Eye (tissue), 1 donor: ENCODE measurements around the gene EN1.

ENCODE experiments used
- DNase-seq: peaks from one replicate; pipeline ENCODE4 v3.0.0-alpha.2; 2015

Gene EN1

GRCh38 chr2:118842661-118843482 is 4.6 kb downstream of the EN1 start:
- DNase-seq: peak; percentile 88

GRCh38 chr2:118841828-118842461 is 5.5 kb downstream of the EN1 start:
- peak; percentile 86 for DNase-seq

GRCh38 chr2:118841450-118841827 is 6.0 kb downstream of the EN1 start:
- DNase-seq: no peak

- DNase-seq: no peak
Measured at GRCh38 chr2:118838741-118839455, 8.6 kb downstream of the EN1 start.

GRCh38 chr2:118837621-118838020 is 9.8 kb downstream of the EN1 start:
- DNase-seq: no peak

- DNase-seq: no peak
Measured at GRCh38 chr2:118837067-118837466, 10.4 kb downstream of the EN1 start.

- peak; percentile 40 for DNase-seq
Measured at GRCh38 chr2:118836411-118836930, 11.0 kb downstream of the EN1 start.

- DNase-seq: peak; percentile 49
Measured at GRCh38 chr2:118835746-118836410, 11.6 kb downstream of the EN1 start.

- peak; percentile 45 for DNase-seq
Measured at GRCh38 chr2:118834901-118835745, 12.3 kb downstream of the EN1 start.

GRCh38 chr2:118834440-118834810 is 13.0 kb downstream of the EN1 start:
- DNase-seq: peak; percentile 27

GRCh38 chr2:118833716-118834439 is 13.6 kb downstream of the EN1 start:
- DNase-seq: peak; percentile 23

GRCh38 chr2:118832791-118833715 is 14.4 kb downstream of the EN1 start:
- DNase-seq: peak; percentile 45

GRCh38 chr2:118832071-118832790 is 15.2 kb downstream of the EN1 start:
- DNase-seq: no peak

- no peak for DNase-seq
Measured at GRCh38 chr2:118830881-118831280, 16.6 kb downstream of the EN1 start.

- DNase-seq: no peak
Measured at GRCh38 chr2:118830118-118830517, 17.3 kb downstream of the EN1 start.

GRCh38 chr2:118826093-118826492 is 21.4 kb downstream of the EN1 start:
- no peak for DNase-seq

- no peak for DNase-seq
Measured at GRCh38 chr2:118823633-118824032, 23.8 kb downstream of the EN1 start.

GRCh38 chr2:118822572-118822971 is 24.9 kb downstream of the EN1 start:
- no peak for DNase-seq

GRCh38 chr2:118822015-118822414 is 25.4 kb downstream of the EN1 start:
- DNase-seq: no peak

- DNase-seq: no peak
Measured at GRCh38 chr2:118817469-118817868, 30.0 kb downstream of the EN1 start.
